ENCODE data around the gene IL2RA.
"Not testable (repeated sequence)": the region's sequence is repeated elsewhere in the genome, so short reads cannot be mapped to it uniquely, and the experiment has no call there.

The IL2RA gene

GRCh38 chr10:5985029-5985428, 77.1 kb downstream of the IL2RA start:
- DNase-seq (ENCODE audit: low read depth, low spot score) = no peak

GRCh38 chr10:5983774-5984173, 78.4 kb downstream of the IL2RA start:
- DNase-seq (ENCODE audit: low read depth, low spot score) = no peak

GRCh38 chr10:5981529-5981928, 80.6 kb downstream of the IL2RA start:
- no peak for DNase-seq (ENCODE audit: low read depth, low spot score)

GRCh38 chr10:5978230-5978489, 84.0 kb downstream of the IL2RA start:
- DNase-seq (ENCODE audit: low read depth, low spot score) = no peak

- no peak for DNase-seq (ENCODE audit: low read depth, low spot score)
These were observed 84.5 kb downstream of the IL2RA start, which contains the start of gene IL15RA for GRCh38 chr10:5977471-5978229. IL15RA (minus strand) TSS chr10:5977543; CDS start chr10:5977492, 51 bp downstream.

- no peak for DNase-seq (ENCODE audit: low read depth, low spot score)
These were observed 85.4 kb downstream of the IL2RA start for GRCh38 chr10:5976512-5977470.

GRCh38 chr10:5975641-5976473, 86.3 kb downstream of the IL2RA start:
- DNase-seq (ENCODE audit: low read depth, low spot score) = no peak

GRCh38 chr10:5973069-5973468, 89.1 kb downstream of the IL2RA start:
- no peak for DNase-seq (ENCODE audit: low read depth, low spot score)

GRCh38 chr10:5971886-5972285, 90.3 kb downstream of the IL2RA start:
- DNase-seq (ENCODE audit: low read depth, low spot score) = no peak

GRCh38 chr10:5971315-5971832, 90.8 kb downstream of the IL2RA start:
- no peak for DNase-seq (ENCODE audit: low read depth, low spot score)

- no peak for DNase-seq (ENCODE audit: low read depth, low spot score)
These were observed 91.6 kb downstream of the IL2RA start for GRCh38 chr10:5970527-5970926.

GRCh38 chr10:5970066-5970465, 92.1 kb downstream of the IL2RA start:
- DNase-seq (ENCODE audit: low read depth, low spot score) = no peak

- no peak for DNase-seq (ENCODE audit: low read depth, low spot score)
These were observed 93.3 kb downstream of the IL2RA start for GRCh38 chr10:5968681-5969453.

- no peak for DNase-seq (ENCODE audit: low read depth, low spot score)
These were observed 94.0 kb downstream of the IL2RA start for GRCh38 chr10:5968037-5968680.

- DNase-seq (ENCODE audit: low read depth, low spot score) = no peak
These were observed 96.9 kb downstream of the IL2RA start for GRCh38 chr10:5965266-5965665.

GRCh38 chr10:5964736-5965135, 97.4 kb downstream of the IL2RA start:
- no peak for DNase-seq (ENCODE audit: low read depth, low spot score)

- DNase-seq (ENCODE audit: low read depth, low spot score) = no peak
These were observed 98.6 kb downstream of the IL2RA start for GRCh38 chr10:5963591-5963990.

- DNase-seq (ENCODE audit: low read depth, low spot score) = no peak
These were observed 99.1 kb downstream of the IL2RA start for GRCh38 chr10:5963071-5963470.

- not testable (repeated sequence) for DNase-seq (ENCODE audit: low read depth, low spot score)
These were observed 99.7 kb downstream of the IL2RA start for GRCh38 chr10:5962358-5962940.

Data from smooth muscle cell of the brain vasculature (primary cell).